HepG2 (cell line): ENCODE data around the gene SLFN14. TPM values are rescaled to one million over a fixed set of nuclear protein-coding genes. Genes with fewer than 3 reads are reported as not detected.

ENCODE experiments used
- AHR ChIP-seq: IDR thresholded peaks from 2 replicates; pipeline ENCODE4 v1.6.1; 2018; ENCODE audit warnings: missing genetic modification reagents, missing compliant biosample characterization
- ATF1 ChIP-seq: IDR thresholded peaks from 2 replicates; pipeline ENCODE4 v1.6.1; 2016; ENCODE audit warnings: mild to moderate bottlenecking, control low read depth
- ETV6 ChIP-seq: sonication (generic); formaldehyde crosslinking; conservative IDR thresholded peaks from 2 replicates; pipeline ENCODE4 v1.4.0; 2020; ENCODE audit warnings: missing genetic modification reagents
- FOXK2 ChIP-seq: fragments of 450-650 bp; IDR thresholded peaks from 2 replicates; pipeline ENCODE4 v1.6.1; 2016
- KMT2A ChIP-seq: sonication (generic); formaldehyde crosslinking; IDR thresholded peaks from 2 replicates; pipeline ENCODE4 v1.4.0; 2020; ENCODE audit warnings: missing genetic modification reagents
- KMT2B ChIP-seq: IDR thresholded peaks from 2 replicates; pipeline ENCODE4 v1.6.1; 2016; ENCODE audit warnings: missing genetic modification reagents, missing compliant biosample characterization
- MBNL3 ChIP-seq: fragments of 250-450 bp; sonication (Bioruptor Pico); conservative IDR thresholded peaks from 2 replicates; pipeline ENCODE4 v1.8.0; 2022; ENCODE audit warnings: mild to moderate bottlenecking, inconsistent platforms
- MZF1 ChIP-seq: sonication (generic); formaldehyde crosslinking; IDR thresholded peaks from 2 replicates; pipeline ENCODE4 v1.8.1; 2023; ENCODE audit warnings: mild to moderate bottlenecking, missing genetic modification reagents, borderline replicate concordance
- NFYB ChIP-seq: sonication (generic); formaldehyde crosslinking; IDR thresholded peaks from 2 replicates; pipeline ENCODE4 v1.4.0; 2020; ENCODE audit warnings: missing genetic modification reagents
- ZFYVE20 ChIP-seq: sonication (generic); formaldehyde crosslinking; IDR thresholded peaks from 2 replicates; pipeline ENCODE4 v1.8.0; 2023; ENCODE audit warnings: low read depth, mild to moderate bottlenecking, moderate library complexity, missing genetic modification reagents, borderline replicate concordance
- ZNF598 ChIP-seq: sonication (generic); formaldehyde crosslinking; IDR thresholded peaks from 2 replicates; pipeline ENCODE4 v1.5.1; 2020; ENCODE audit warnings: mild to moderate bottlenecking, missing genetic modification reagents, borderline replicate concordance
- ZNF775 ChIP-seq: sonication (generic); formaldehyde crosslinking; IDR thresholded peaks from 2 replicates; pipeline ENCODE4 v1.4.0; 2020; ENCODE audit warnings: missing genetic modification reagents, mild to moderate bottlenecking, moderate library complexity, borderline replicate concordance
- ZSCAN25 ChIP-seq: sonication (generic); formaldehyde crosslinking; IDR thresholded peaks from 2 replicates; pipeline ENCODE4 v1.8.0; 2022; ENCODE audit warnings: mild to moderate bottlenecking, missing genetic modification reagents
- polyA plus RNA-seq, 8 experiments: library from polyadenylated mRNA; depleted of rRNA in 3 of 8; stranded (reverse) in 7 of 8; unstranded in 1 of 8; fragments of >200 nt; fragmentation: Illumina TruSeq in 4 of 8; extraction: Trizol in 4 of 8; gene quantifications; 2 replicates each; pipeline versions ENCODE4 v1.2.1 to v1.2.3, GENCODE V29; 2011 to 2016; ENCODE audit warnings: low read depth in 4 of 8, missing spikeins in 1 of 8, mixed read lengths in 1 of 8; ENCODE audit not compliant: insufficient read depth in 1 of 8
- total RNA-seq, 5 experiments: library from RNA; depleted of rRNA; stranded (reverse); fragments of >200 nt; fragmentation: Illumina TruSeq; extraction: Trizol; gene quantifications; 2 replicates each; pipeline ENCODE4 v1.2.3, GENCODE V29; 2016; ENCODE audit warnings: low read depth in 1 of 5
- TF ChIP-seq, protein P1 (sequence below): sonication (generic); formaldehyde crosslinking; IDR thresholded peaks from 2 replicates; pipeline ENCODE4 v1.5.0; 2020; ENCODE audit warnings: mild to moderate bottlenecking, missing genetic modification reagents, borderline replicate concordance
- TF ChIP-seq, protein P2 (sequence below): sonication (generic); formaldehyde crosslinking; IDR thresholded peaks from 2 replicates; pipeline ENCODE4 v1.4.0; 2020; ENCODE audit warnings: low read depth, mild to moderate bottlenecking, missing genetic modification reagents
- TF ChIP-seq, protein P3 (sequence below): sonication (generic); formaldehyde crosslinking; conservative IDR thresholded peaks from 2 replicates; pipeline ENCODE4 v1.8.0; 2022; ENCODE audit warnings: missing genetic modification reagents
- TF ChIP-seq, protein P4 (sequence below): sonication (generic); formaldehyde crosslinking; IDR thresholded peaks from 2 replicates; pipeline ENCODE4 v1.4.0; 2020; ENCODE audit warnings: missing genetic modification reagents
- TF ChIP-seq, protein P5 (sequence below): sonication (generic); formaldehyde crosslinking; IDR thresholded peaks from 2 replicates; pipeline ENCODE4 v1.8.1; 2023; ENCODE audit warnings: mild to moderate bottlenecking, missing genetic modification reagents

The SLFN14 gene
- total and polyA plus RNA-seq, 2 of the 13 experiments (the other 11 are each of a cell fraction or from before 2014, with no cell fraction given) = not detected

DNA sequence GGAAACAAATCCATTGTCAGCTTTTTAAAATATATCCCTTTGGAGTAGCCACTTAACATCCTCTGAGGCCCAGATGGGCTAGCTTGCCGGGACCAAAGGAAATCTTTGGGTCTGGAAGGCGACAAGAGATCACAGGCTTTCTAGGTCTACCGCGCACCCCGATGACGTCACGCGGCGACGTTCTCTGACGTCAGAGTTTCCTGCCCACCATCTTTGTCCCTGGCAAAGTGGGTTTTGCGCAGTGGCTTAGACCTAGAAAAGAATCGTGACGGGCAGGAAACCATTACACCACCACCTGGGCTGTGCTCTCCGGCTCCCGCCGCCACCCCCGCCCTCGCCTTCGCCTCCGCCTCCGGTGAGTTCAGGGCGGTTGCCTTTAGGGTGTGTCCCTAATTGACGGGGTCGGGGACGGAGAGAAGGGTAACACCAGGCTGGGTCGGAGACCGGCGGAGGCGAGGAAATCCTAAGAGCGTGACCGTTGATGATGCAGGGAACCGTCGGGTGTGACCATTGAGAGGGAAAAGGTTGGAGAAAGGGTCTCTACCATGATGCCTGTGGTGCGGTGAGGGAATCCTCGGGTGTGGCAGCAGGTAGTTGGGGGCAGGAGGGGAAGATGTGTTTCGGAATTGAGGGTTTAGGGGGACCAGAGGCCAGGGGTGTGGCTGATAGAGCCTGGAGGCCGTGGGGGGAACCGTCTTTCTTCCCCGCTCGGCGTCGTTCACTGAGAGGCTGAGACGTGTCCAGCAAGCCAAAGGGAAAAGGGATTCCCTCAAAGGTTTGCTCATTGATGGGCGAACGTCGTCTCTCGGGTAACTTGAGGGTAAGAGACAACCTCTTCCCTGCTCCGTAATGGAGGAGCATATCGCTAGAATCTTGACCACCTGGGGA is 26.7 kb upstream of the SLFN14 start, which contains the start of gene AP2B1 (continued):
- TF ChIP-seq, protein P1, sequence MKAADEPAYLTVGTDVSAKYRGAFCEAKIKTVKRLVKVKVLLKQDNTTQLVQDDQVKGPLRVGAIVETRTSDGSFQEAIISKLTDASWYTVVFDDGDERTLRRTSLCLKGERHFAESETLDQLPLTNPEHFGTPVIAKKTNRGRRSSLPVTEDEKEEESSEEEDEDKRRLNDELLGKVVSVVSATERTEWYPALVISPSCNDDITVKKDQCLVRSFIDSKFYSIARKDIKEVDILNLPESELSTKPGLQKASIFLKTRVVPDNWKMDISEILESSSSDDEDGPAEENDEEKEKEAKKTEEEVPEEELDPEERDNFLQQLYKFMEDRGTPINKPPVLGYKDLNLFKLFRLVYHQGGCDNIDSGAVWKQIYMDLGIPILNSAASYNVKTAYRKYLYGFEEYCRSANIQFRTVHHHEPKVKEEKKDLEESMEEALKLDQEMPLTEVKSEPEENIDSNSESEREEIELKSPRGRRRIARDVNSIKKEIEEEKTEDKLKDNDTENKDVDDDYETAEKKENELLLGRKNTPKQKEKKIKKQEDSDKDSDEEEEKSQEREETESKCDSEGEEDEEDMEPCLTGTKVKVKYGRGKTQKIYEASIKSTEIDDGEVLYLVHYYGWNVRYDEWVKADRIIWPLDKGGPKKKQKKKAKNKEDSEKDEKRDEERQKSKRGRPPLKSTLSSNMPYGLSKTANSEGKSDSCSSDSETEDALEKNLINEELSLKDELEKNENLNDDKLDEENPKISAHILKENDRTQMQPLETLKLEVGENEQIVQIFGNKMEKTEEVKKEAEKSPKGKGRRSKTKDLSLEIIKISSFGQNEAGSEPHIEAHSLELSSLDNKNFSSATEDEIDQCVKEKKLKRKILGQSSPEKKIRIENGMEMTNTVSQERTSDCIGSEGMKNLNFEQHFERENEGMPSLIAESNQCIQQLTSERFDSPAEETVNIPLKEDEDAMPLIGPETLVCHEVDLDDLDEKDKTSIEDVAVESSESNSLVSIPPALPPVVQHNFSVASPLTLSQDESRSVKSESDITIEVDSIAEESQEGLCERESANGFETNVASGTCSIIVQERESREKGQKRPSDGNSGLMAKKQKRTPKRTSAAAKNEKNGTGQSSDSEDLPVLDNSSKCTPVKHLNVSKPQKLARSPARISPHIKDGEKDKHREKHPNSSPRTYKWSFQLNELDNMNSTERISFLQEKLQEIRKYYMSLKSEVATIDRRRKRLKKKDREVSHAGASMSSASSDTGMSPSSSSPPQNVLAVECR (CRISPR knock-in tag) = peak; percentile 91; the same call in 1 of the 2 replicates
- TF ChIP-seq ATF1 (CRISPR knock-in tag) (peak; percentile 100), MBNL3 (no peak), FOXK2 (no peak), KMT2A (CRISPR knock-in tag) (peak; percentile 74), ZNF598 (CRISPR knock-in tag) (no peak), ETV6 (CRISPR knock-in tag) (no peak; the same call in 1 of the 2 replicates), NFYB (CRISPR knock-in tag) (no peak; the same call in 1 of the 2 replicates), KMT2B (CRISPR knock-in tag) (peak; percentile 92), ZFYVE20 (CRISPR knock-in tag) (no peak), AHR (CRISPR knock-in tag) (peak; percentile 87; the same call in 1 of the 2 replicates), MZF1 (no peak; the same call in 1 of the 2 replicates), ZSCAN25 (CRISPR knock-in tag) (no peak), ZNF775 (CRISPR knock-in tag) (no peak)
- TF ChIP-seq, protein P2, sequence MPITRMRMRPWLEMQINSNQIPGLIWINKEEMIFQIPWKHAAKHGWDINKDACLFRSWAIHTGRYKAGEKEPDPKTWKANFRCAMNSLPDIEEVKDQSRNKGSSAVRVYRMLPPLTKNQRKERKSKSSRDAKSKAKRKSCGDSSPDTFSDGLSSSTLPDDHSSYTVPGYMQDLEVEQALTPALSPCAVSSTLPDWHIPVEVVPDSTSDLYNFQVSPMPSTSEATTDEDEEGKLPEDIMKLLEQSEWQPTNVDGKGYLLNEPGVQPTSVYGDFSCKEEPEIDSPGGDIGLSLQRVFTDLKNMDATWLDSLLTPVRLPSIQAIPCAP = no peak
- TF ChIP-seq, protein P3, sequence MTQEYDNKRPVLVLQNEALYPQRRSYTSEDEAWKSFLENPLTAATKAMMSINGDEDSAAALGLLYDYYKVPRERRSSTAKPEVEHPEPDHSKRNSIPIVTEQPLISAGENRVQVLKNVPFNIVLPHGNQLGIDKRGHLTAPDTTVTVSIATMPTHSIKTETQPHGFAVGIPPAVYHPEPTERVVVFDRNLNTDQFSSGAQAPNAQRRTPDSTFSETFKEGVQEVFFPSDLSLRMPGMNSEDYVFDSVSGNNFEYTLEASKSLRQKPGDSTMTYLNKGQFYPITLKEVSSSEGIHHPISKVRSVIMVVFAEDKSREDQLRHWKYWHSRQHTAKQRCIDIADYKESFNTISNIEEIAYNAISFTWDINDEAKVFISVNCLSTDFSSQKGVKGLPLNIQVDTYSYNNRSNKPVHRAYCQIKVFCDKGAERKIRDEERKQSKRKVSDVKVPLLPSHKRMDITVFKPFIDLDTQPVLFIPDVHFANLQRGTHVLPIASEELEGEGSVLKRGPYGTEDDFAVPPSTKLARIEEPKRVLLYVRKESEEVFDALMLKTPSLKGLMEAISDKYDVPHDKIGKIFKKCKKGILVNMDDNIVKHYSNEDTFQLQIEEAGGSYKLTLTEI (CRISPR knock-in tag) = no peak
- TF ChIP-seq, protein P4, sequence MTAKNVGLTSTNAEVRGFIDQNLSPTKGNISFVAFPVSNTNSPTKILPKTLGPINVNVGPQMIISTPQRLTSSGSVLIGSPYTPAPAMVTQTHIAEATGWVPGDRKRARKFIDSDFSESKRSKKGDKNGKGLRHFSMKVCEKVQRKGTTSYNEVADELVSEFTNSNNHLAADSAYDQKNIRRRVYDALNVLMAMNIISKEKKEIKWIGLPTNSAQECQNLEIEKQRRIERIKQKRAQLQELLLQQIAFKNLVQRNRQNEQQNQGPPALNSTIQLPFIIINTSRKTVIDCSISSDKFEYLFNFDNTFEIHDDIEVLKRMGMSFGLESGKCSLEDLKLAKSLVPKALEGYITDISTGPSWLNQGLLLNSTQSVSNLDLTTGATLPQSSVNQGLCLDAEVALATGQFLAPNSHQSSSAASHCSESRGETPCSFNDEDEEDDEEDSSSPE = peak; percentile 52; the same call in 1 of the 2 replicates
- TF ChIP-seq, protein P5, sequence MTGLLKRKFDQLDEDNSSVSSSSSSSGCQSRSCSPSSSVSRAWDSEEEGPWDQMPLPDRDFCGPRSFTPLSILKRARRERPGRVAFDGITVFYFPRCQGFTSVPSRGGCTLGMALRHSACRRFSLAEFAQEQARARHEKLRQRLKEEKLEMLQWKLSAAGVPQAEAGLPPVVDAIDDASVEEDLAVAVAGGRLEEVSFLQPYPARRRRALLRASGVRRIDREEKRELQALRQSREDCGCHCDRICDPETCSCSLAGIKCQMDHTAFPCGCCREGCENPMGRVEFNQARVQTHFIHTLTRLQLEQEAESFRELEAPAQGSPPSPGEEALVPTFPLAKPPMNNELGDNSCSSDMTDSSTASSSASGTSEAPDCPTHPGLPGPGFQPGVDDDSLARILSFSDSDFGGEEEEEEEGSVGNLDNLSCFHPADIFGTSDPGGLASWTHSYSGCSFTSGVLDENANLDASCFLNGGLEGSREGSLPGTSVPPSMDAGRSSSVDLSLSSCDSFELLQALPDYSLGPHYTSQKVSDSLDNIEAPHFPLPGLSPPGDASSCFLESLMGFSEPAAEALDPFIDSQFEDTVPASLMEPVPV (CRISPR knock-in tag) = peak; percentile 33; the same call in 1 of the 2 replicates
